Epithelial cell of esophagus (primary cell): ENCODE measurements around the gene MAPK4.
"Not testable (repeated sequence)": the region's sequence is repeated elsewhere in the genome, so short reads cannot be mapped to it uniquely, and the experiment has no call there.

ENCODE experiments used
- DNase-seq: peaks from one replicate; pipeline ENCODE4 v3.0.0; 2010; ENCODE audit warnings: low read depth
- H3K4me3 ChIP-seq: 2 replicates; pipeline ENCODE4 v1.5.1; 2011; ENCODE audit warnings: mild to moderate bottlenecking, low read length, control low read depth
- TF ChIP-seq, protein P1 (sequence below): IDR thresholded peaks from 2 replicates; pipeline ENCODE4 v1.5.1; 2011; ENCODE audit warnings: low read depth, mild to moderate bottlenecking, low read length, control low read depth, inconsistent platforms; ENCODE audit not compliant: insufficient read depth; ENCODE audit errors: missing control alignments

The MAPK4 gene

DNA sequence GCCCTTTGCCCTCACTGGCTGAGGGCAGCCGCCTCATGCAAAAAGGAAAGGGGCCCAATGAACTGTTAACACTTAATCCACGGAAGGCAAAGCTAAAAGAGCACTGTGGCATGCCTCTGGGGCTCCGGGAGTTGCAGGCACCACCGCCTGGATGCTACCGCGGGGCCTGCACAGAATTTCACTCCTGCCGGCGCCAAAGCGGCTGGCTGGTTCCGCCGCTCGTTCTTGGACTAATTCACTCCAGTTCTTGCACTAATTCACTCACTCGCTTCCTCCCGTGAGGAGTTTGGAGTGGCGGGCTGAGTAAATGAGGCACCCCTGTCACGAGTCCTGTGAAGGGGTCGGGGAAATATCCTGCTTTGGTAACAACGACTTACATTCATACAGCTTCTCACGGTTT is 14.0 kb upstream of the MAPK4 start:
- TF ChIP-seq, protein P1, sequence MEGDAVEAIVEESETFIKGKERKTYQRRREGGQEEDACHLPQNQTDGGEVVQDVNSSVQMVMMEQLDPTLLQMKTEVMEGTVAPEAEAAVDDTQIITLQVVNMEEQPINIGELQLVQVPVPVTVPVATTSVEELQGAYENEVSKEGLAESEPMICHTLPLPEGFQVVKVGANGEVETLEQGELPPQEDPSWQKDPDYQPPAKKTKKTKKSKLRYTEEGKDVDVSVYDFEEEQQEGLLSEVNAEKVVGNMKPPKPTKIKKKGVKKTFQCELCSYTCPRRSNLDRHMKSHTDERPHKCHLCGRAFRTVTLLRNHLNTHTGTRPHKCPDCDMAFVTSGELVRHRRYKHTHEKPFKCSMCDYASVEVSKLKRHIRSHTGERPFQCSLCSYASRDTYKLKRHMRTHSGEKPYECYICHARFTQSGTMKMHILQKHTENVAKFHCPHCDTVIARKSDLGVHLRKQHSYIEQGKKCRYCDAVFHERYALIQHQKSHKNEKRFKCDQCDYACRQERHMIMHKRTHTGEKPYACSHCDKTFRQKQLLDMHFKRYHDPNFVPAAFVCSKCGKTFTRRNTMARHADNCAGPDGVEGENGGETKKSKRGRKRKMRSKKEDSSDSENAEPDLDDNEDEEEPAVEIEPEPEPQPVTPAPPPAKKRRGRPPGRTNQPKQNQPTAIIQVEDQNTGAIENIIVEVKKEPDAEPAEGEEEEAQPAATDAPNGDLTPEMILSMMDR = no peak
- DNase-seq = no peak

GRCh38 chr18:50548160-50548559 is 11.7 kb upstream of the MAPK4 start:
- no peak overlapping the region for H3K4me3 ChIP-seq
- TF ChIP-seq, protein P1 = no peak
- DNase-seq = no peak

More for the DNA sequence above, 14.0 kb upstream of the MAPK4 start:
- no peak overlapping the region for H3K4me3 ChIP-seq

DNA sequence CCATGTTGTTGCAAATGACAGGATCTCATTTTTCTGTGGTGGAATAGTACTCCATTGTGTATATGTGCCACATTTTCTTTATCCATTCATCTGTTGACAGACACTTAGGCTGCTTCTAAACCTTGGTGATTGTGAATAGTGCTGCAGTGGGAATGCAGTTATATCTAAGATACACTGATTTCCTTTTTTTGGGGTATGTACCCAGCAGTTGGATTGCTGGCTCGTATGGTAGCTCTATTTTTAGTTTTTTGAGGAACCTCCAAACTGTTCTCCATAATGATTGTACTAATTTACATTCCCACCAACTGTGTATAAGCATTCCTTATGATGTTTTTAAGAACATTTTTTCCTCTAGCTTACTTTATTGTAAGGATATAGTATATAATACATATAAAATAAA is 8.2 kb upstream of the MAPK4 start:
- H3K4me3 ChIP-seq, DNase-seq: not testable (repeated sequence)

DNA sequence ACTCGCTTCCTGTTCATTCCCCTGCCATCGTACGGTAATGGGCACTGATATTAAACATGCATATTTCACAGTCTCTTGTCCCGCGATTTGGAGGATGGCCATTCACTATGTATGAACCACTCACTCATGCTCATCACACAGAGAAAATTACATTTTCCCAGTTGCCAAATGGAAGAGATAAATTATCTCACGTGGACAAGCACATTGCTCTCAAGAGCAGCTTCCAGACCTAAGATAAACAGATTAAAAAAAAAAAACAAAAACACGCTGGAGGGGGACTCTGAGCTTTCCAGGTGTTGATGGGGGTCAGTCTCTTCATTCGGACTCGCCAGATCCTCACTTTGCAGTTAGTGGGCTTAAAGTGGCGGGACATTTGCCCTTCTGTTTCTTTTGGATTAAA is 1.7 kb upstream of the MAPK4 start:
- no peak for DNase-seq
- TF ChIP-seq, protein P1 = no peak
- no peak overlapping the region for H3K4me3 ChIP-seq

GRCh38 chr18:50558948-50559751 is 737 bp upstream of the MAPK4 start:
- H3K4me3 ChIP-seq = peak overlapping the region; percentile 21
- TF ChIP-seq, protein P1 = no peak
- DNase-seq = no peak

- H3K4me3 ChIP-seq = peak overlapping the region; percentile 41
- no peak for DNase-seq
- TF ChIP-seq, protein P1 = no peak
These were observed 1.1 kb downstream of the MAPK4 start for GRCh38 chr18:50560681-50561629.

DNA sequence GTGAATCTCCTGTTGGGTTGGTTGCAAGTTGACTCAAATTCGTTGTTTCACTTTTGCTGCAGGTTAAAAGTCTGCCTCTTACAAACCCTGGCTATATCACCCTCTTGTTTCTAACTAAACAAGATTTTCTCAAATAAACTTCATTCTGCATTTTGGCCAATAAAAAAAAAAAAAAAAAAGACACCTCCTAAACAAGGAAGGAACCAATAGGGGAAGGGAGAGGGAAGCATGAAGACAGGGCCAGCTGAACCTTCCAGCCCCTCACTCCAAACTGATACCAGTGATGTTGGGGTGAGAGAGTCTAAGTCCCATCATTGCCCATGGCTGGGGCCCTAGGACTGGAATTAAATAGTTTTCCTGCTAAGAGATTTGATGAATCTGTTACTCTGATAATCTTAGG is 2.4 kb downstream of the MAPK4 start:
- not testable (repeated sequence) for H3K4me3 ChIP-seq, DNase-seq

DNA sequence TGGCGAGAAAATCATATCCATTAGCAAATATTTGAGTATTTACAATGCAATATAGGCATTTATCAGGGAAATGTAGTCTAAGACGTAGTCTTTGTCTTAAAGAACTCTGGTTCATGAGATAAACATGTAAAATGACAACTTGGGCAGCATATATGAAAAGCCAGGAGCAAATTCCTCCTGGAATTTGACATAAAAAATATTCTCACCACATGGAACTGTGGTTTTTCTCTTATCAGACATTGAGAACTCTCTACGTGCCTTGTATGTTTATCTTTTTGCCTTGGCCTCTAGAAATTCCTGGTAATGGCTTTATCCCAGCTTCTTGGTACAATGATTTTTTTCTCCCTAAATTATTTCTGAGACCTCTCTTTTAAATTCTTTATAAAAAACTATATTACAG is 2.8 kb downstream of the MAPK4 start:
- DNase-seq = no peak
- no peak overlapping the region for H3K4me3 ChIP-seq
- TF ChIP-seq, protein P1 = no peak
